ENCODE results near the gene ZNF525.

The ZNF525 gene

DNA sequence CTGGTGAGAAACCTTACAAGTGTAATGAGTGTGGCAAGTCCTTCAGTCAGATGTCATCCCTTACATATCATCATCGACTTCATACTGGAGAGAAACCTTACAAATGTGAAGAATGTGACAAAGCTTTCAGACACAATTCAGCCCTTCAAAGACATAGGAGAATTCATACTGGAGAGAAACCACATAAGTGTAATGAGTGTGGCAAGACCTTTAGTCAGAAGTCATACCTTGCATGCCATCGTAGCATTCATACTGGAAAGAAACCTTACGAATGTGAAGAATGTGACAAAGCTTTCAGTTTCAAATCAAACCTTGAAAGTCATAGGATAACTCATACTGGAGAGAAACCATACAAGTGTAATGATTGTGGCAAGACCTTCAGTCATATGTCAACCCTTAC lies 15.9 kb downstream of the ZNF525 start:
- DNase-seq (ENCODE audit: low read depth, low spot score) = no peak
- in situ Hi-C loops (cut with HindIII; ENCODE audit: low sequenced_read_pairs) = no loop called here
- H3K4me3 ChIP-seq (ENCODE audit: low read depth, low read length) = no peak overlapping the region
- TF ChIP-seq, protein P1, sequence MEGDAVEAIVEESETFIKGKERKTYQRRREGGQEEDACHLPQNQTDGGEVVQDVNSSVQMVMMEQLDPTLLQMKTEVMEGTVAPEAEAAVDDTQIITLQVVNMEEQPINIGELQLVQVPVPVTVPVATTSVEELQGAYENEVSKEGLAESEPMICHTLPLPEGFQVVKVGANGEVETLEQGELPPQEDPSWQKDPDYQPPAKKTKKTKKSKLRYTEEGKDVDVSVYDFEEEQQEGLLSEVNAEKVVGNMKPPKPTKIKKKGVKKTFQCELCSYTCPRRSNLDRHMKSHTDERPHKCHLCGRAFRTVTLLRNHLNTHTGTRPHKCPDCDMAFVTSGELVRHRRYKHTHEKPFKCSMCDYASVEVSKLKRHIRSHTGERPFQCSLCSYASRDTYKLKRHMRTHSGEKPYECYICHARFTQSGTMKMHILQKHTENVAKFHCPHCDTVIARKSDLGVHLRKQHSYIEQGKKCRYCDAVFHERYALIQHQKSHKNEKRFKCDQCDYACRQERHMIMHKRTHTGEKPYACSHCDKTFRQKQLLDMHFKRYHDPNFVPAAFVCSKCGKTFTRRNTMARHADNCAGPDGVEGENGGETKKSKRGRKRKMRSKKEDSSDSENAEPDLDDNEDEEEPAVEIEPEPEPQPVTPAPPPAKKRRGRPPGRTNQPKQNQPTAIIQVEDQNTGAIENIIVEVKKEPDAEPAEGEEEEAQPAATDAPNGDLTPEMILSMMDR (IDR thresholded peaks at IDR 0.05; ENCODE audit: low read depth, low read length) = no peak

DNA sequence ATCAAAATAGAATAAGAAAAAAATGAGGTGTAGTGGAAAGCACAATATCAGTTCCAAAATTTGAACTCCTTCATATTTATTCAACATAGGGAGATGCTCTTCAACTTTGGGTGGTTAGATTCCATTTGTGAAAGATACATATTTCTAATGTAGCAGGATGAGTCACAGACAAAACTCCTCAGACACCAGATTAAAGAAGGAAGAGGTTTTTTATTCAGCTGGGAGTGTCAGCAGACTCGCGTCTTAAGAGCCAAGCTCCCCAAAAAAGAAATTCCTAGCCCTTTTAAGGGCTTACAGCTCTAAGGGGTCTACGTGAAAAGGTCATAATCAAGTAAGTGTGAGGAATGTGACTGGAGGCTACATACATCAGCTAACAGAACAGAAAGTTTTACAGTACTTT lies 22.7 kb downstream of the ZNF525 start:
- no peak overlapping the region for H3K4me3 ChIP-seq (ENCODE audit: low read depth, low read length)
- no peak for DNase-seq (ENCODE audit: low read depth, low spot score)
- TF ChIP-seq, protein P1 (IDR thresholded peaks at IDR 0.05; ENCODE audit: low read depth, low read length) = no peak
- in situ Hi-C loops (cut with HindIII; ENCODE audit: low sequenced_read_pairs) = no loop called here

DNA sequence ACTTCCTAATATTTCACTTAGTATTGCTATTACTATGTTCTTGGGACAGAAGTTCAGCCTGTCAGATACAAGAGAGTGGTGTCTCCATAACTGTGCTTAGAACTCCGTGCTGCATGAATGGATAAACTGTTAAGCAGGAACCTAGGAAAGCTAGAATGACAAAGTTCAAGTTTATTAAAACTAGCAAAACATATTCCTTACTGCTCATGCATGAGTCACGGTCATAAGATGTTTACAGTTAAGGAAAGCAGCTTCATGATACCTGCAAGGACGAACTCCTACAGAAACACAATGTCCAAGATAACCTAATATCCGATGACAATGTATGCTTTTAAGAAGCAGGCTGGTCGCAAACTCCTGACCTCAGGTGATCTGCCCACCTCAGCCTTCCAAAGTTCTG lies 23.4 kb downstream of the ZNF525 start:
- in situ Hi-C loops (cut with HindIII; ENCODE audit: low sequenced_read_pairs) = no loop called here
- H3K4me3 ChIP-seq (ENCODE audit: low read depth, low read length) = no peak overlapping the region
- no peak for DNase-seq (ENCODE audit: low read depth, low spot score)
- TF ChIP-seq, protein P1 (IDR thresholded peaks at IDR 0.05; ENCODE audit: low read depth, low read length) = no peak

DNA sequence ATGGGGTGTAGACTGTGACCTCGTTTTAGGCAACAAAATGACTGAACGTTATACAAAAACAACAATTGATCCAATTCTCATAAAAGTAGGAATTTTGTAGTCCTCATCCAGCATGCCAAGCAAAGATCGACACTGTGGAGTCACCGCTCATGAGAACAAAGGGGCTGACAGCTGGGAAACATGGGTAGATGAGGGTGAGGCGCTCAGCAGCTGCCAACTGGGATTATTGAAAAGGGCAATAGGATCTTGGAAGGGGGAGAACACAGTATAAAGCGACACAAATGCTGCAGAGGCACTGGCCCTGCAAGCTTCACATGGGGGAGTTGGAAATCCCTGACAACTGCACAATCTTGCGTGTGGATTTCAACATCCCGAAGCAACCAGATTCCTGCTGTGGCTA lies 24.1 kb downstream of the ZNF525 start:
- H3K4me3 ChIP-seq (ENCODE audit: low read depth, low read length) = no peak overlapping the region
- in situ Hi-C loops (cut with HindIII; ENCODE audit: low sequenced_read_pairs) = no loop called here
- no peak for DNase-seq (ENCODE audit: low read depth, low spot score)
- TF ChIP-seq, protein P1 (IDR thresholded peaks at IDR 0.05; ENCODE audit: low read depth, low read length) = no peak

DNA sequence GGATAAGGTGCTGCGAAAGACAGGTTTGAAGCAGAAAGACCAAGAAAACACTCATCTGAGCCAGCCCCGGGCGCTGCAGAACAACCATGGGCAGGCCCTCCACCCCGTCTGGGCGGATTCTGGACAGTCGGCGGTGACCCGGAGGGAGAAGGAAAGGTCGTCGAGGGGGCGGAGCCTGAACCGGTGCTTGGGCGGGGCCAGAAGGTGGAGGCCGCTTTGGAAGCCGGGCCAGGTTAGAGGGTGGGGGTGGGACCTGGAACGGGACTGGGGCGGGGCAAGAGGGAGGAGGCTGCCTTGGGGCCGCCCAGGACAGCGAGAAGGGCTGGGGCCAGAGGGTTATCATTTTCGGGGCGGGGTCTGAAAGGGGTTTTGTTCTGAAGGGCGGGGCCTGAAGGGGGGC lies 24.5 kb downstream of the ZNF525 start:
- in situ Hi-C loops (cut with HindIII; ENCODE audit: low sequenced_read_pairs) = no loop called here
- TF ChIP-seq, protein P1 (IDR thresholded peaks at IDR 0.05; ENCODE audit: low read depth, low read length) = no peak
- H3K4me3 ChIP-seq (ENCODE audit: low read depth, low read length) = no peak overlapping the region
- DNase-seq (ENCODE audit: low read depth, low spot score) = no peak

DNA sequence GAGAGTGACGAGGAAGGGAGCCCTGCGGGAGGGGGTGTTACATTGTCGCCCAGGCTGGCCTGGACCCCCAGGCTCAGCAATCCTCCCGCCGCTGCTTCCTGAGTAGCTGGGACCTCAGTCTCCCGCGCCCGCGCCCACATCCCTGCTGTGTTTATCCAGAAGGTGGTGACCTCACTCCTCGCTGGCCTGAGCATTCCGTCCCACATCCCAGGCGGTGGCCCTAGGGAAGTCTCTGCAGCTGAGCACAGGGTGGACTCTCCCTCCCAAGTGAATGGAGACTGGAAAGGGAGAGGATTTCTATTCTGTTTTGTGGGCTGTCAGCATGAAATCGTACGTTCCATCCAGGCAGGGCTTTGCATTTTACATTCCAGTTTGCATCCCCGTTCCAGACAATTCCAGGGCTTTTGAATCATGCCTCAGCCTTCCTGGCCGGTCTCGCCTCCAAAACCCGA lies 29.0 kb downstream of the ZNF525 start:
- DNase-seq (ENCODE audit: low read depth, low spot score) = no peak
- in situ Hi-C loops (cut with HindIII; ENCODE audit: low sequenced_read_pairs) = no loop called here
- H3K4me3 ChIP-seq (ENCODE audit: low read depth, low read length) = peak overlapping the region; percentile 92
- TF ChIP-seq, protein P1 (IDR thresholded peaks at IDR 0.05; ENCODE audit: low read depth, low read length) = no peak

Measured in astrocyte of the spinal cord (primary cell).